ENCODE measurements around the gene TCF23. TPM values are rescaled to one million over a fixed set of nuclear protein-coding genes. Genes with fewer than 3 reads are reported as not detected.

The TCF23 gene
- total RNA-seq, 3 donors from 2014 or later = 0.05 to 0.23 TPM; not detected in 1

- Histone ChIP-seq H3K4me3 (no peak overlapping the region), H3K36me3 (ENCODE audit: low read depth) (no peaks in the 10 kb centered on the region), H3K9me3 (no peaks in the 10 kb centered on the region), H3K4me1 (ENCODE audit: low read depth) (peaks cover 6% of the 10 kb centered on the region)
- TF ChIP-seq CTCF (IDR thresholded peaks at IDR 0.05) = no peak
- ATAC-seq (no peak), DNase-seq (no peak)
- intact Hi-C loops (cut with DNase I, micrococcal nuclease) = no loop called here
Observed at GRCh38 chr2:27198627-27199026, 49.8 kb downstream of the TCF23 start.

- ATAC-seq = no peak
- Histone ChIP-seq H3K4me3 (no peak overlapping the region), H3K36me3 (ENCODE audit: low read depth) (no peaks in the 10 kb centered on the region), H3K9me3 (no peaks in the 10 kb centered on the region), H3K4me1 (ENCODE audit: low read depth) (peaks cover 6% of the 10 kb centered on the region)
- no peak for TF ChIP-seq CTCF (IDR thresholded peaks at IDR 0.05)
- no peak for DNase-seq
- intact Hi-C loops (cut with DNase I, micrococcal nuclease) = no loop called here
Observed at GRCh38 chr2:27199241-27199640, 50.4 kb downstream of the TCF23 start.

GRCh38 chr2:27201675-27202074 lies 52.9 kb downstream of the TCF23 start:
- intact Hi-C loops (cut with DNase I, micrococcal nuclease) = loop anchor here in 1 of 2 donors (10.0 kb wide), 1 partner anchor 107 kb away; no protein-coding TSS in a partner anchor
- TF ChIP-seq CTCF (IDR thresholded peaks at IDR 0.05) = no peak
- DNase-seq (no peak), ATAC-seq (no peak)
- no peak overlapping the region for H3K4me3 ChIP-seq
- H3K4me1 ChIP-seq (ENCODE audit: low read depth) = no peaks in the 10 kb centered on the region
- no peaks in the 10 kb centered on the region for H3K9me3 ChIP-seq
- H3K36me3 ChIP-seq (ENCODE audit: low read depth) = no peaks in the 10 kb centered on the region

- Histone ChIP-seq H3K36me3 (ENCODE audit: low read depth) (no peaks in the 10 kb centered on the region), H3K4me3 (no peak overlapping the region), H3K4me1 (ENCODE audit: low read depth) (no peaks in the 10 kb centered on the region), H3K9me3 (no peaks in the 10 kb centered on the region)
- no peak for DNase-seq
- ATAC-seq = no peak
- intact Hi-C loops (cut with DNase I, micrococcal nuclease) = loop anchor here in 1 of 2 donors (10.0 kb wide), 1 partner anchor 108 kb away; no protein-coding TSS in a partner anchor
- no peak for TF ChIP-seq CTCF (IDR thresholded peaks at IDR 0.05)
Observed at GRCh38 chr2:27202854-27203253, 54.0 kb downstream of the TCF23 start.

GRCh38 chr2:27203741-27204140 lies 54.9 kb downstream of the TCF23 start:
- intact Hi-C loops (cut with DNase I, micrococcal nuclease) = loop anchor here in 1 of 2 donors (10.0 kb wide), 1 partner anchor 109 kb away; no protein-coding TSS in a partner anchor
- no peak for ATAC-seq

More at GRCh38 chr2:27203741-27204140, 54.9 kb downstream of the TCF23 start:
- Histone ChIP-seq H3K4me3 (no peak overlapping the region), H3K4me1 (ENCODE audit: low read depth) (no peaks in the 10 kb centered on the region), H3K36me3 (ENCODE audit: low read depth) (no peaks in the 10 kb centered on the region), H3K9me3 (no peaks in the 10 kb centered on the region)
- TF ChIP-seq CTCF (IDR thresholded peaks at IDR 0.05) = no peak
- no peak for DNase-seq

Measured in mucosa of descending colon (tissue), 3 donors.